B cell (primary cell): ENCODE results near the gene SRRM3. TPM values are rescaled to one million over a fixed set of nuclear protein-coding genes. Genes with fewer than 3 reads are reported as not detected.
"Not testable (repeated sequence)": the region's sequence is repeated elsewhere in the genome, so short reads cannot be mapped to it uniquely, and the experiment has no call there.

Experiments
- ATAC-seq: fragments of 200-7000 bp; cut with Tn5 transposase; one replicate; pipeline ENCODE4 v1.10.0; 2021; ENCODE audit warnings: low read depth, mild to moderate bottlenecking, moderate number of reproducible peaks, moderate library complexity
- CTCF ChIA-PET: fragments of 350-600 bp; sonication (Branson Sonifier 250); formaldehyde crosslinking; loops from one replicate; lab custom pipeline; 2021; ENCODE audit warnings: antibody characterized with exemption, inconsistent platforms; lab: Charles Lee
- POLR2A ChIA-PET: fragments of 350-600 bp; sonication (Branson Sonifier 250); formaldehyde crosslinking; loops from one replicate; lab custom pipeline; 2021; ENCODE audit warnings: antibody characterized with exemption; lab: Charles Lee
- DNase-seq: peaks from one replicate; pipeline ENCODE4 v3.0.0; 2013
- H2AFZ ChIP-seq: 2 replicates; pipeline ENCODE4 v1.6.1; 2012; ENCODE audit warnings: mild to moderate bottlenecking, low read depth, low read length; ENCODE audit not compliant: insufficient read depth, poor library complexity, severe bottlenecking
- H3K27ac ChIP-seq, 2 donors: 1 replicate in 1 of 2; 2 replicates in 1 of 2; pipeline ENCODE4 v1.5.1; 2012 to 2013; ENCODE audit warnings: low read length in 2 of 2, mild to moderate bottlenecking in 2 of 2, moderate library complexity in 1 of 2
- H3K27me3 ChIP-seq, 4 experiments: fragments of 200-600 bp in 1 of 4; sonication (generic) in 1 of 4; replicated peaks in 1 of 4; 1 replicate in 2 of 4; 2 replicates in 2 of 4; pipeline versions ENCODE4 v1.6.1 to v1.7.0; 2013 to 2016; ENCODE audit warnings: low read length in 3 of 4, mild to moderate bottlenecking in 2 of 4, mixed read lengths in 1 of 4, moderate library complexity in 1 of 4; ENCODE audit not compliant: insufficient read depth in 4 of 4, control insufficient read depth in 3 of 4; ENCODE audit errors: control extremely low read depth in 1 of 4
- H3K36me3 ChIP-seq, 2 experiments: replicated peaks in 1 of 2; 1 replicate in 1 of 2; 2 replicates in 1 of 2; pipeline versions ENCODE4 v1.6.1 to v1.7.1; 2013; ENCODE audit warnings: low read length in 1 of 2; ENCODE audit not compliant: insufficient read depth in 2 of 2, control insufficient read depth in 1 of 2; ENCODE audit errors: control extremely low read depth in 1 of 2, extremely low read depth in 1 of 2
- H3K4me1 ChIP-seq, 2 donors: fragments of 200-600 bp in 1 of 2; sonication (generic) in 1 of 2; 1 replicate in 1 of 2; 2 replicates in 1 of 2; pipeline versions ENCODE4 v1.5.1 to v1.6.1; 2013 to 2017; ENCODE audit warnings: low read length in 2 of 2; ENCODE audit not compliant: control insufficient read depth in 2 of 2, insufficient read depth in 2 of 2
- H3K4me2 ChIP-seq: replicated peaks from 2 replicates; pipeline ENCODE3; 2012; ENCODE audit warnings: mild to moderate bottlenecking, low read depth, low read length; ENCODE audit not compliant: poor library complexity, severe bottlenecking
- H3K4me3 ChIP-seq, 5 experiments: fragments of 200-600 bp in 1 of 5; sonication (generic) in 1 of 5; 1 replicate in 3 of 5; 2 replicates in 2 of 5; pipeline versions ENCODE4 v1.5.1 to v1.7.0; 2011 to 2016; ENCODE audit warnings: low read length in 4 of 5, mild to moderate bottlenecking in 4 of 5, low read depth in 2 of 5, control low read depth in 1 of 5, moderate library complexity in 1 of 5; ENCODE audit not compliant: insufficient read depth in 1 of 5; ENCODE audit errors: control extremely low read depth in 1 of 5, extremely low read depth in 1 of 5
- H3K79me2 ChIP-seq: fragments of 200-600 bp; sonication (generic); one replicate; pipeline ENCODE4 v1.6.0; 2016; ENCODE audit warnings: low read length; ENCODE audit not compliant: control insufficient read depth, insufficient read depth
- H3K9ac ChIP-seq: fragments of 200-600 bp; sonication (generic); 2 replicates; pipeline ENCODE4 v1.6.1; 2017; ENCODE audit warnings: mild to moderate bottlenecking, low read length, moderate library complexity
- H3K9me3 ChIP-seq, 3 donors: one replicate each; pipeline versions ENCODE4 v1.6.1 to v1.7.1; 2013; ENCODE audit warnings: low read length in 2 of 3; ENCODE audit not compliant: control insufficient read depth in 2 of 3, insufficient read depth in 1 of 3; ENCODE audit errors: control extremely low read depth in 1 of 3
- H4K20me1 ChIP-seq: 2 replicates; pipeline ENCODE4 v1.6.0; 2012; ENCODE audit warnings: mild to moderate bottlenecking, low read length; ENCODE audit not compliant: insufficient read depth, control insufficient read depth, poor library complexity, severe bottlenecking
- H3K27ac Mint-ChIP-seq: one replicate; pipeline ENCODE4 v1.8.0; 2021; ENCODE audit warnings: mixed read lengths
- H3K27me3 Mint-ChIP-seq: one replicate; pipeline ENCODE4 v1.8.0; 2021; ENCODE audit warnings: mixed read lengths
- H3K4me1 Mint-ChIP-seq: one replicate; pipeline ENCODE4 v1.8.0; 2021; ENCODE audit warnings: mixed read lengths
- H3K4me3 Mint-ChIP-seq: one replicate; pipeline ENCODE4 v1.8.0; 2021; ENCODE audit warnings: mixed read lengths
- H3K9me3 Mint-ChIP-seq: one replicate; pipeline ENCODE4 v1.8.0; 2022; ENCODE audit warnings: mixed read lengths; ENCODE audit not compliant: insufficient read depth
- CTCF ChIP-seq: fragments of 200-600 bp; IDR thresholded peaks from one replicate; pipeline ENCODE4 v1.8.0; 2022; ENCODE audit warnings: antibody characterized with exemption, mild to moderate bottlenecking
- EZH2 ChIP-seq: IDR thresholded peaks from 2 replicates; pipeline ENCODE4 v1.6.1; 2012; ENCODE audit warnings: borderline replicate concordance, low read depth, mild to moderate bottlenecking, moderate library complexity, low read length; ENCODE audit not compliant: insufficient read depth, poor library complexity, severe bottlenecking
- WGBS: methylation state at CpG from one replicate; pipeline ENCODE4 v1.1.5; 2013; ENCODE audit warnings: missing lambda C conversion rate; ENCODE audit not compliant: insufficient coverage; 5-methylcytosine and 5-hydroxymethylcytosine counted together
- intact Hi-C: fragments of 100-400 bp; cut with micrococcal nuclease; formaldehyde crosslinking; loops from one replicate; pipeline ENCODE4 v1.10.0; 2022
- polyA plus RNA-seq: library from polyadenylated mRNA; depleted of rRNA; stranded (reverse); fragments of >200 nt; gene quantifications from 2 replicates; pipeline ENCODE4 v1.2.3, GENCODE V29; 2012
- total RNA-seq, 2 donors: library from RNA; stranded (reverse); fragments of 120-200 nt in 1 of 2; gene quantifications; 1 replicate in 1 of 2; 2 replicates in 1 of 2; pipeline versions ENCODE4 v1.2.3 to v1.2.4, GENCODE V29; 2013 to 2022

Gene SRRM3
- total and polyA plus RNA-seq, 2 donors (not counting 1 experiment from before 2014, with no cell fraction given): not detected

- no peak overlapping the region for H3K4me2 ChIP-seq
- no peak for ATAC-seq
- peaks cover 5% of the 10 kb centered on the region for H3K9me3 Mint-ChIP-seq
- intact Hi-C loops: no loop called here
- TF ChIP-seq CTCF (no peak), EZH2 (no peak)
- peaks cover 0 to 12% (median 0%) of the 10 kb centered on the region in 3 donors for H3K9me3 ChIP-seq
- H3K9ac ChIP-seq: no peak overlapping the region
- H3K27me3 Mint-ChIP-seq: peaks cover 46% of the 10 kb centered on the region
- H2AFZ ChIP-seq: no peak overlapping the region
- no peak overlapping the region for H3K4me3 Mint-ChIP-seq
- no peak overlapping the region for H3K27ac ChIP-seq
- H3K36me3 ChIP-seq: no peaks in the 10 kb centered on the region
- no peaks in the 10 kb centered on the region for H3K79me2 ChIP-seq
- 63% methylated on average over 2 of the region's 2 CpGs for WGBS
- H3K4me1 Mint-ChIP-seq: no peaks in the 10 kb centered on the region
- CTCF ChIA-PET: no interaction called here
- no peak overlapping the region for H3K27ac Mint-ChIP-seq
- no peak overlapping the region for H3K4me3 ChIP-seq
- H4K20me1 ChIP-seq: no peaks in the 10 kb centered on the region
- no peak for DNase-seq
- POLR2A ChIA-PET: no interaction called here
- H3K4me1 ChIP-seq: no peaks in the 10 kb centered on the region
- H3K27me3 ChIP-seq: peaks cover 0 to 22% (median 0%) of the 10 kb centered on the region in 4 experiments
These were observed 24.3 kb downstream of the SRRM3 start for GRCh38 chr7:76225951-76226350.

- H3K4me3 Mint-ChIP-seq, H3K36me3 ChIP-seq, H3K4me3 ChIP-seq, H3K27ac Mint-ChIP-seq, H3K4me1 ChIP-seq, POLR2A ChIA-PET, H3K4me1 Mint-ChIP-seq, H3K4me2 ChIP-seq, H3K79me2 ChIP-seq, intact Hi-C loops, DNase-seq, H3K9ac ChIP-seq, ATAC-seq, H2AFZ ChIP-seq, CTCF ChIA-PET, H3K9me3 Mint-ChIP-seq, H3K27ac ChIP-seq, H4K20me1 ChIP-seq: not testable (repeated sequence)
- H3K27me3 ChIP-seq: peaks cover 0 to 32% (median 2%) of the 10 kb centered on the region in 4 experiments
- peaks cover 0 to 14% (median 0%) of the 10 kb centered on the region in 3 donors for H3K9me3 ChIP-seq
- peaks cover 51% of the 10 kb centered on the region for H3K27me3 Mint-ChIP-seq
- WGBS: 84% methylated on average over 1 of the region's 1 CpG
These were observed 25.3 kb downstream of the SRRM3 start for GRCh38 chr7:76226878-76227423.
